GM19324 (cell line): ENCODE results near the gene GLIS1.

Source experiments
- ATAC-seq: cut with Tn5 transposase; IDR thresholded peaks from one replicate; pipeline ENCODE4 v1.9.1; 2021; ENCODE audit warnings: mild to moderate bottlenecking, moderate library complexity; ENCODE audit not compliant: unreplicated experiment, low FRiP score

GLIS1 gene

GRCh38 chr1:53541263-53541625, 197.7 kb downstream of the GLIS1 start:
- no peak for ATAC-seq

GRCh38 chr1:53540604-53541262, 198.2 kb downstream of the GLIS1 start:
- no peak for ATAC-seq

- ATAC-seq, result no peak
These were observed 199.0 kb downstream of the GLIS1 start for GRCh38 chr1:53539711-53540603.

- no peak for ATAC-seq
These were observed 199.7 kb downstream of the GLIS1 start for GRCh38 chr1:53539226-53539625.

GRCh38 chr1:53536606-53537005, 202.4 kb downstream of the GLIS1 start:
- no peak for ATAC-seq

GRCh38 chr1:53535846-53536245, 203.1 kb downstream of the GLIS1 start:
- no peak for ATAC-seq

- ATAC-seq, result no peak
These were observed 203.7 kb downstream of the GLIS1 start for GRCh38 chr1:53535226-53535625.

GRCh38 chr1:53532912-53533311, 206.1 kb downstream of the GLIS1 start:
- no peak for ATAC-seq

GRCh38 chr1:53532377-53532776, 206.6 kb downstream of the GLIS1 start:
- no peak for ATAC-seq

- no peak for ATAC-seq
These were observed 208.4 kb downstream of the GLIS1 start for GRCh38 chr1:53530550-53530949.

- no peak for ATAC-seq
These were observed 209.4 kb downstream of the GLIS1 start for GRCh38 chr1:53529555-53529954.

GRCh38 chr1:53527368-53527767, 211.6 kb downstream of the GLIS1 start:
- ATAC-seq, result no peak

GRCh38 chr1:53526451-53527101, 212.4 kb downstream of the GLIS1 start:
- no peak for ATAC-seq

- ATAC-seq, result no peak
These were observed 213.4 kb downstream of the GLIS1 start for GRCh38 chr1:53525595-53525994.

GRCh38 chr1:53524428-53525375, 214.3 kb downstream of the GLIS1 start:
- no peak for ATAC-seq

GRCh38 chr1:53521924-53522552, 216.9 kb downstream of the GLIS1 start:
- ATAC-seq, result no peak

GRCh38 chr1:53520481-53520880, 218.5 kb downstream of the GLIS1 start:
- no peak for ATAC-seq

GRCh38 chr1:53519421-53519820, 219.5 kb downstream of the GLIS1 start:
- no peak for ATAC-seq

GRCh38 chr1:53518775-53519174, 220.2 kb downstream of the GLIS1 start:
- ATAC-seq, result no peak

- ATAC-seq, result no peak
These were observed 221.1 kb downstream of the GLIS1 start for GRCh38 chr1:53517821-53518352.
